Astrocyte of the spinal cord (primary cell): ENCODE data around the gene GTPBP6.
"Not testable (repeated sequence)": the region's sequence is repeated elsewhere in the genome, so short reads cannot be mapped to it uniquely, and the experiment has no call there.

Experiments used
- DNase-seq: peaks from one replicate; pipeline ENCODE4 v3.0.0; 2011; ENCODE audit warnings: low read depth, low spot score
- H3K4me3 ChIP-seq: 2 replicates; pipeline ENCODE4 v1.5.1; 2011; ENCODE audit warnings: low read depth, mild to moderate bottlenecking, low read length, moderate library complexity
- in situ Hi-C: cut with HindIII; loops from 2 replicates; pipeline ENCODE4 v1.10.0; 2017; ENCODE audit warnings: low sequenced_read_pairs
- TF ChIP-seq, protein P1 (sequence below): IDR thresholded peaks from 2 replicates; pipeline ENCODE4 v1.5.1; 2012; ENCODE audit warnings: low read depth, mild to moderate bottlenecking, low read length, inconsistent platforms

The GTPBP6 gene

DNA sequence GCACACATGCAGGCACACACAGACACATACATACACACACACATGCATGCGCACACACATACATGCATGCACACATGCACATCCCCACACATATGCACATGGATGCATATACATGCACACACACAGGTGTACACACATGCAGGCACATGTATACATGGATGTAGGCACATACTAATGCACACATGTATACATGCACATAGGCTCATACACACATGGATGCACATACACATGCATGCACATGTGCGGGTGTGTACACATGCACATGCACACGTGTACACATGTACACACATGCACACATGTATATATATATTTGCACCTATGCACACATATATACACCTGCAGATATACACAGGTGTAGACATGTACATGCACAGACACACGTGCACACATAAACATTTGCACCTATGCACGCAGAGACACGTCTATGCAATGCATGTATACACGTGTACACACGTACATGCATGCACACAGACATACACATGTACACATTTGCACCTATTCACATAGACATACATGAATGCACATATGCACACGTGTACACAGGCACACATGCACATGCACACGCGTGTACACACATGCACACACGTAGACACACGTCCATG lies 33.4 kb downstream of the GTPBP6 start:
- H3K4me3 ChIP-seq: no peak overlapping the region
- in situ Hi-C loops: no loop called here
- DNase-seq: no peak
- TF ChIP-seq, protein P1, sequence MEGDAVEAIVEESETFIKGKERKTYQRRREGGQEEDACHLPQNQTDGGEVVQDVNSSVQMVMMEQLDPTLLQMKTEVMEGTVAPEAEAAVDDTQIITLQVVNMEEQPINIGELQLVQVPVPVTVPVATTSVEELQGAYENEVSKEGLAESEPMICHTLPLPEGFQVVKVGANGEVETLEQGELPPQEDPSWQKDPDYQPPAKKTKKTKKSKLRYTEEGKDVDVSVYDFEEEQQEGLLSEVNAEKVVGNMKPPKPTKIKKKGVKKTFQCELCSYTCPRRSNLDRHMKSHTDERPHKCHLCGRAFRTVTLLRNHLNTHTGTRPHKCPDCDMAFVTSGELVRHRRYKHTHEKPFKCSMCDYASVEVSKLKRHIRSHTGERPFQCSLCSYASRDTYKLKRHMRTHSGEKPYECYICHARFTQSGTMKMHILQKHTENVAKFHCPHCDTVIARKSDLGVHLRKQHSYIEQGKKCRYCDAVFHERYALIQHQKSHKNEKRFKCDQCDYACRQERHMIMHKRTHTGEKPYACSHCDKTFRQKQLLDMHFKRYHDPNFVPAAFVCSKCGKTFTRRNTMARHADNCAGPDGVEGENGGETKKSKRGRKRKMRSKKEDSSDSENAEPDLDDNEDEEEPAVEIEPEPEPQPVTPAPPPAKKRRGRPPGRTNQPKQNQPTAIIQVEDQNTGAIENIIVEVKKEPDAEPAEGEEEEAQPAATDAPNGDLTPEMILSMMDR: no peak

DNA sequence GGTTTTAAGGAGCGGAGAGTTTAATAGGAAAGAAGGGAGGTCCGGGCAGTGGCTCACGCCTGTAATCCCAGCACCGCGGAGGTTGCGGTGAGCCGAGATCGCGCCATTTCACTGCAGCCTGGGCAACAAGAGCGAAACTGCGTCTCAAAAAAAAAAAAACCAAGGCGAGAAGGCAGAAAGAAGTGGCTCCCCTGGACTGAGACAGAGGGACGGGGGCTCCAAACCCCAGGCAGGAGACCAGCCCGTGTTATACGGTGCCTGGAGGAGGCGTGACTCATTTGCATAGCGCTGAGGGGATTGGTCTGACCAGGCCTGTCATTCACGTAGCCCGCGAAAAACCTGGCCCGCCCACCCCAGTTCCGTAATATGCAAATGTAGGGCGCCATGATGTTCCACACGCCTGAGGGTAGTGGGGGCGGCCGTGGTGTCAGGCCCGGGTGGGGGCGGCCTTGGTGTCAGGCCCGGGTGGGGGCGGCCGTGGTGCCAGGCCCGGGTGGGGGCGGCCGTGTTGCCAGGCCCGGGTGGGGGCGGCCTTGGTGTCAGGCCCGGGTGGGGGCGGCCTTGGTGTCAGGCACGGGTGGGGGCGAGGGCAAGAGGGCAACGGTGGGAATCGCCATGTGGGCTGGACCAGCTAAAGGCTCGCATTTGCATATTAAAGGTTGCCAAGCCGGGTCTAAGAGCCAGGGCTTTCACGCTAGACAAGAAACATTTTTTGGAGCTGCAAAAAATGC lies 35.3 kb downstream of the GTPBP6 start:
- peak overlapping the region; percentile 63 for H3K4me3 ChIP-seq
- TF ChIP-seq, protein P1: no peak
- in situ Hi-C loops: no loop called here
- DNase-seq: peak; percentile 88

DNA sequence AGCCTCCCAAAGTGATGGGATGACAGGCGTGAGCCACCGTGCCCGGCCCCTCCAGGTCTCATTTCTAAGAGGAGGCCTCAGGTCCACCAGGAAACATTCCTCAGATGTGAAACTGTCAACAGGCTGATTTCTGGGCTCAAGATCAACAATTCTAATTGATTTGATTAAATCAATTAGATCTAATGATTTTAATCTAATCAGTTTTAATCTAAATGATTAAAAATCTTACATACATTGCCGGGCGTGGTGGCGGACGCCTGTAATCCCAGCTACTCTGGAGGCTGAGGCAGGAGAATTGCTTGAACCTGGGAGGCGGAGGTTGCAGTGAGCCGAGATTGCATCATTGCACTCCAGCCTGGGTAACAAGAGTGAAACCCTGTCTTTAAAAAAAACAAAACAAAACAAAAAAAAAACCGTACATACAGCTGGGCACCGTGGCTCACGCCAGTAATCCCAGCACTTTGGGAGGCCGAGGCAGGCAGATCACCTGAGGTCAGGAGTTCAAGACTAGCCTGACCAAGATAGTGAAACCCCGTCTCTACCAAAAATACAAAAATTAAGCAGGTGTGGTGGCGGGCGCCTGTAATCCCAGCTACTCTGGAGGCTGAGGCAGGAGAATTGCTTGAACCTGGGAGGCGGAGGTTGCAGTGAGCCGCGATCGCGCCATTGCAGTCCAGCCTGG lies 36.5 kb downstream of the GTPBP6 start:
- H3K4me3 ChIP-seq: peak overlapping the region; percentile 38

DNA sequence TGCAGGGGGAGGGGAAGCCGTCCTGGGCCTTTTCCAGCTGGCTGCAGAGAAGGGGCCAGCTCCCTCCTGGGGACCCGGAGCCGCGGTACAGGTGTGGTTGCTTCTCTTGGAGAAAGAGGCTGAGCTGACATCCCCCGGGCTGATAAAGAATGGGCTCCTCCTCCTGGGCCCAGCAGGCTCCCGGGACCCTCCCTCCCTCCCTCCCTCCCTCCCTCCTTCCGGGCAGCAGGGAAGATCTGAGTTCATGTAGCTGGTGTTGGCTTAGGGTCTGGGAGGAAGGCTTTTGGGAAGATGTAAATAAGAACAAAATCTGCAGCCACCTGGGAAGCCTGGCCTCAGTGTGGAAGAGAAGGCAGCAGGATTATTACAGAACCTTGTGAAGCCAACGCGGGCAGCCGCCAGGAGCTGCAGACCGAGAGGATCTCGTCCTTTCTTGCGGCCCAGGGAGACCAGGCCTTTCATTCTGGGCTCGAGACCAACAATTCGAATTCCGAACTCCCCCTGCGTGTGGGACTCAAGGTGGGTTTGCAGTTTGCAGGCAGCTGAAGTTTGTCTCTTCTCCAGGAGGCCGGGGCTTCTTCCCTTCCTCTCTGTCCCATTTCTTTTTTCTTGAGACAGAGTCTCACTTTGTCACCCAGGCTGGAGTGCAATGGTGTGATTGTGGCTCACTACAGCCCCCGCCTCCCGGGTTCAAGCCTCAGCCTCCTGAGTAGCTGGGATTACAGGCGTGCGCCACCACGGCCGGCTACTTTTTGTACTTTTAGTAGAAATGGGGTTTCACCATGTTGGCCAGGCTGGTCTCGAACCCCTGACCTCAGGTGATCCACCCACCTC lies 37.2 kb downstream of the GTPBP6 start, which contains the start of gene PLCXD1:
TSS of gene PLCXD1 (plus strand) at position 216 of the 834 bp plus-strand sequence. CDS start 2,807 bp downstream, outside the sequence.
- in situ Hi-C loops: no loop called here
- TF ChIP-seq, protein P1: no peak
- peak; percentile 59 for DNase-seq
- peak within 1 kb of the TSS; percentile 38 for H3K4me3 ChIP-seq

More for the DNA sequence above, 36.5 kb downstream of the GTPBP6 start:
- DNase-seq, in situ Hi-C loops: not testable (repeated sequence)

DNA sequence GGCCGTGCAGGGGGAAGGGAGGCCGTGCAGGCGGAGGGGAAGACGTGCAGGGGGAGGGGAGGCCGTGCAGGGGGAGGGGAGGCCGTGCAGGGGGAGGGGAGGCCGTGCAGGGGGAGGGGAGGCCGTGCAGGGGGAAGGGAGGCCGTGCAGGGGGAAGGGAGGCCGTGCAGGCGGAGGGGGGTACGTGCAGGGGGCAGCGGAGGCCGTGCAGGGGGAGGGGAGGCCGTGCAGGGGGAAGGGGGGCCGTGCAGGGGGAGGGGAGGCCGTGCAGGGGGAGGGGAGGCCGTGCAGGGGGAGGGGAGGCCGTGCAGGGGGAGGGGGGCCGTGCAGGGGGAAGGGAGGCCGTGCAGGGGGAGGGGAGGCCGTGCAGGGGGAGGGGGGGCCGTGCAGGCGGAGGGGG lies 37.9 kb downstream of the GTPBP6 start:
- DNase-seq, H3K4me3 ChIP-seq, in situ Hi-C loops: not testable (repeated sequence)

DNA sequence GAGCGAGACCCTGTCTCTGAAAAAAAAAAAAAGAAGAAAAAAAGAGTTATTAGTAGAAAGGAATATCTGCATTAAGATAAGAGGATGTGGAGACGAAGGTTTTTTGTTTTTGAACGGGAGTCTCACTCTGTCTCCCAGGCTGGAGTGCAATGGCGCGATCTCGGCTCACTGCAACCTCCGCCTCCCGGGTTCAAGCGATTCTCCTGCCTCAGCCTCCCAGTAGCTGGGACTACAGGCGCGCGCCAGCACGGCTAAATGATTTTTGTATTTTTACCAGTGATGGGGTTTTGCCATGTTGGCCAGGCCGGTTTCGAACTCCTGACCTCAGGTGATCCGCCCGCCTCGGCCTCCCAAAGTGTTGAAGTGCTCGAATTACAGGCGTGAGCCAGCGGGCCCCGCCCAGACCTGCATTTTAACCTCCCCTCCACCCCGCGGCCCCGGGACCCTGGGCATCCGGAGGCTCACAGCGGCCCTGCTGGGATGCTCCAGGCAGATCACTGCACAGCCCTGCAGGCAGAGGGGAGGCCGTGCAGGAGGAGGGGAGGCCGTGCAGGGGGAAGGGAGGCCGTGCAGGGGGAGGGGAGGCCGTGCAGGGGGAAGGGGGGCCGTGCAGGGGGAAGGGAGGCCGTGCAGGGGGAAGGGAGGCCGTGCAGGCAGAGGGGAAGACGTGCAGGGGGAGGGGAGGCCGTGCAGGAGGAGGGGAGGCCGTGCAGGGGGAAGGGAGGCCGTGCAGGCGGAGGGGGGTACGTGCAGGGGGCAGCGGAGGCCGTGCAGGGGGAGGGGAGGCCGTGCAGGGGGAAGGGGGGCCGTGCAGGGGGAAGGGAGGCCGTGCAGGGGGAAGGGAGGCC lies 38.6 kb downstream of the GTPBP6 start:
- in situ Hi-C loops, H3K4me3 ChIP-seq, DNase-seq: not testable (repeated sequence)

DNA sequence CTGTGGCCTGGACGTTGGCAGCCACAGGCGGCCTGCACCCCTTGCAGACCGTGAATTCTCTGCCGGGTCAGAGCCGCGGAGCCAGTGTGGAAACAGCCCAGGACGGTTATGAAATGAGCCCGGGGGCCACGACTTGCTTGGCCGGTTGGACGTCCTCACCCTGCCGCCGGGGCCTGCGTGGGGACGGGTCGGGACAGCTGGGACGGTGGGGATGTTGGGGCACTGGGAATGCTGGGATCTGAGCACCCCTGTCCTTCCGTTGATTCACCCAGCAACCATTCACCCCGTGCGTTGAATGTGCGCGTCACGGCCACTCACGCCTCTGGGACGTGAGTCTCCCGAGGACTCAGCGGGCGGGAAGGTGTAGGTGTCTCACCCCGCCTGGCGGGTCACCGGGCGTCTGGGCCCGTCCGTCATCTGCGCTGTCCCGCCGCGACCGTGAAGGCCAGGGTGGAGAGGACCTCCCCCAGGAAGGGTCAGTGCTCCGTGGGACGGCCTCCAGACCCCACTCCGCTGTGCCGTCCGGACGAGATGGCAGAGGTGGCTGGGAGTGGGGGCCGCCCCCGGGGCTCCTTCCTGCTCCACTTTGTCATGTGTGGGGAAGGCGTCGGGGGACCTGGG lies 41.9 kb downstream of the GTPBP6 start:
- DNase-seq: no peak
- H3K4me3 ChIP-seq: peak overlapping the region; percentile 37
- TF ChIP-seq, protein P1: no peak
- in situ Hi-C loops: no loop called here
